ENCODE results near the gene CYB5A.

GRCh38 chr18:74248189-74248588 is 43.6 kb downstream of the CYB5A start:
- TF ChIP-seq CTCF (IDR thresholded peaks at IDR 0.05 in 2 of 3, conservative IDR thresholded peaks at IDR 0.05 in 1 of 3; ENCODE audit: insufficient read depth in 2 of 3, low read depth in 1 of 3, low read length in 3 of 3) (no peak), NFIC (IDR thresholded peaks at IDR 0.05) (no peak), BRCA1 (IDR thresholded peaks at IDR 0.05) (no peak), BRCA1 (CRISPR knock-in tag; IDR thresholded peaks at IDR 0.05) (no peak), SETDB1 (IDR thresholded peaks at IDR 0.05; ENCODE audit: low read length) (no peak), ZNF239 (CRISPR knock-in tag; IDR thresholded peaks at IDR 0.05) (no peak), DMBX1 (CRISPR knock-in tag; IDR thresholded peaks at IDR 0.05; ENCODE audit: borderline replicate concordance) (no peak), NR1H2 (CRISPR knock-in tag; IDR thresholded peaks at IDR 0.05) (no peak)
